Measurements from ENCODE around the gene PVALEF.

DNA sequence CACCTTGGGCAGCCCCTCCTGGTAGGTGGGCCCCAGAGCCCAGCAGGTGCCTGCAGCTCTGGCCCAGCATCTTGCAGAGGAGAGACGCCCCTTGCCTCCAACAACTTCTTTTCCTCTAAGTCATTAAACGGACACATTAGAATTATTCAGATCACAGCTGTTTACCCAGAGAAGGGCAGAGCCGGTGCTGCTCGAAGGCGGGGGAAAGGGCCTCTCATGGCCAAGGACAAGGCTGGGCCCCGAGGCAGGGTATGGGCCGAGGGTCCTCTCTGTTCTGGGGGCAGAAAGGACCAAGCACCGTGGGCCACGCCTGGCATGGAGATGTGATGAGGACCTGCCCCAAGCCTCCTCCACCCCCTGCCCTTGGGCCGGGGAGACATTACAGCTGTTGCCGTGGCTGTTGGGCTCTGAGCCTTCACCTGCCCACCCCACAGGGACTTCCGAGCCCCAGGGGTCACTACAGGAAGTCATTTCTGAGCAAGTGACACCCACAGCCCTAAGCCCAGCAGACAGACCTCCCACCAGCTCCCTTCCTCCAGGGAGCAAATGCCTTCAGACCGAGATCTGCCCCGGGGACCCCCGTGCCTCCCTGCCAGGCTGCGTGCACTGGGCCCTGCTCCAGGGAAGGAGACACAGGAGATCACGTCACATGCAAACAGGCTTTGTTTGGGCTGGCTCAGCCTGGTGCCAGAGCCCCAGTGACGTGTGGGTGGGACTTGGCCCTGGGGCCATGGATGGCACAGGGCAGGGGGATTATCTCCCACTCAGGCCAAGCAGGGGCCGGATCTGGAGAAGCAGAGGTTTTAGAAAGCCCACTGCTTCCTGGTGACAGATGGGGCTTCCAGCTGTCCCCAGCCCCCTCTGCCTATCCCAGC lies 699 bp upstream of the PVALEF start:
- TF ChIP-seq POLR2A (IDR thresholded peaks at IDR 0.05) (no peak), CTCF (IDR thresholded peaks at IDR 0.05) (no peak)
